NCI-H82 (cell line): Measurements from ENCODE around the gene PROCA1.
"Not testable (repeated sequence)": the region's sequence is repeated elsewhere in the genome, so short reads cannot be mapped to it uniquely, and the experiment has no call there.

Experiments
- DNase-seq: peaks from one replicate; lab custom pipeline; 2025; lab: John Stamatoyannopoulos, UW

Gene PROCA1

GRCh38 chr17:28725660-28726225 lies 14.1 kb upstream of the PROCA1 start:
- DNase-seq = peak; percentile 97

DNA sequence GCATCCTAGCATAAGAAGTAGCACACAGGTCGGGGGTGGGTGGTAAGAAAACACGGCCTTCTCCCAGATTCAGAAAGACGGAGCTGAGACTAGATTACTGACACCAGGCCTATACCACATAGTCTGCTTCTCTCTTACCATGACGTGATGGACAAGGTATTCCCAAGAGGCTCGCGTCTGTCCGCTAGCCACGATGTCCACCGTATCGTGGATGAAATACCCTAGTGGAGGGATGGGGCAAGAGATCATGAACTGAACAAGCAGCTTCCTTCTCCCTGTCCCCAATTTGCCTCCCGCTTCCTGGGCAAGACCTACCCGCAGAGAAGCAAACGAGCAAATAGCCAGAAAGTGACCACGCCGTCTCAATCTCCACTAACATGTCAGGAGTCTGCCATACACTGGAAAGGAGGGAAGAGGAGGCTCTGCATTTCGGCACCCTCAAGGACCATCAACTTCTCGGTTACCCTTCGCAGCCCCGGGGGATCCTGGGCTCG lies 13.5 kb upstream of the PROCA1 start:
- DNase-seq = peak; percentile 93

DNA sequence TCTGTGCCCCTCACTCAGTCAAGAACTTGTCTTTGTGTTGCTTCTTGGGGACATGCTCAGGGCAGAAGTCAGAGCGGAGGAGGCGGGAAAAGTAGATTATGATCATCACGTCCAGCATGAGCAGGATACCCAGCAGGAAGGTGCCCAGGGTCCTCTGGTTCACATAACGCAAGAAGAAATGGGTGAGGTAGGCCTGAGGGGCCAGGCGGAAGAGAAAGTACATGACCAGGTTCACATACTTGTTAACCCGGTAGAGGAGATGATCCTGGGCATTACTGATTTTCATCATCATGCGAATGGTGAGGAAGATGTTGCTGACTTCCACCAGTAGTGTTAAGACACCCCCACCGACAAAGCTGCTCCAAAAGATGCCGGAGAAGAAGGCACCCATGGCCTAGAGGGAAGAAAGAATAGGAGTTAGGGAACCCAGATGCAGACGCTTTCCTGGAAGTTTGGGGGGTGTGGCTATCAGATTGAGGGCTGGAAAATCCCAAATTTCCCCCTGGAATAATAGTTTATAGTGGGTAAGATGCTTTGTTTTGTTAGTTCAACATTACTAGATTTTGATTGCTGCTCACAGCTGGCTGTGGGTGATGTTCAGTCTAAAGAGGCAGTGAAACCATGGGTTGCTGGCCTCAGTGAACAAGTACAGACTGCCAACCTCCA lies 12.9 kb upstream of the PROCA1 start:
- peak; percentile 78 for DNase-seq

DNA sequence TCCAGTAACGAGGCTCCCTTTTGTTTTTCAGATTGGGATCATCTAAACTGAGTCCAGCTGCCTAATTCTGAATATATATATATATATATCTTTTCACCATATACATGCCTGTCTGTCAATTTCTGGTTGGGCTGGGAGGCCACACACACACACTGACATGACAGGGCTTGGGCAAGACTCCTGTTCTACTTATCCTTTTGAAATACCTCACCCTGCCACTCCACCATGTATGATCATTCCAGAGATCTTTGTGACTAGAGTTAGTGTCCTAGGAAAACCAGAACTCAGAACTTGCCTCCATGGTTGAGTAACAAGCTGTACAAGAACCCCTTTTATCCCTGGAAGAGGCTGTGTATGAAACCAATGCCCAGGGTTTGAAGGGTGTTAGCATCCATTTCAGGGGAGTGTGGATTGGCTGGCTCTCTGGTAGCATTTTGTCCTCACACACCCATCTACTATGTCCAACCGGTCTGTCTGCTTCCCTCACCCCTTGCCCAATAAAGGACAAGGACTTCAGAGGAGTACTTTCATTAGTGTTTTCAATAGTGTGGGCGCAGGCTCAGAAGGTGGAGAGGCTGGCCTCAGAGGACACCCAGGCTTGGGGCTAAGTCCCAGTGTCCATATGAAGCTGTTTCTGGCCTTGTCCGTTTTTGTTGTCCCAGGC lies 12.3 kb upstream of the PROCA1 start:
- not testable (repeated sequence) for DNase-seq

DNA sequence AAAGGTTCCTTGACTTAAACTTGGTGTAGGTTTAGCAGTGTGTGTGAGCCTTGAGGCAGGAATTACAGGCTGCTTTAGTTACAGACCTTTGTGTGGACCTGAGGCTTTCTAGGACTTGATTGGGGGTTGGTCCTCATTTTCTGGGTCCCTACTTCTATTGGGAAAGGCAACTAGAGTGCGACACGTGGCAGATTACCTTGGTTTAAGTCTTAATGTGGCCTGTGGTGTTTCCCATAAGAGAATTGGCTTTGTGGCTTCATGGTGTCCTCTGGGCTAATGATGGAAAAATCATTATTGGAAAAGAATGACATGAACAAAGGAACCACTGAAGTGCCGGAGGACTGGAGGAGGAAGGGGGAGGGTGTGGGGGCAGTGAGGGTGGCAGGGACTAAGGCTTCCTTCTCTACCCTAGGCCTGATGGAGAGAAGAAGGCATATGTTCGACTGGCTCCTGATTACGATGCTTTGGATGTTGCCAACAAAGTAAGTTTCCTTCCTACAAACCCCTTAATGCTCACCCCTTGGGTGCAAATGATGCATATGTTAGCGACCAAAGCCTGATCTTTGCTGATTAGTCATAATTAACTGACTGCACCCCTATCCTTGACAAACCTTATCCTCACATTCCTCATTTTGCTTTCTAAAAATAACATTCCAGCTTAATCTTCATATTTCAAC lies 11.6 kb upstream of the PROCA1 start:
- DNase-seq = peak; percentile 39

GRCh38 chr17:28722417-28723158 lies 10.9 kb upstream of the PROCA1 start:
- DNase-seq = no peak

DNA sequence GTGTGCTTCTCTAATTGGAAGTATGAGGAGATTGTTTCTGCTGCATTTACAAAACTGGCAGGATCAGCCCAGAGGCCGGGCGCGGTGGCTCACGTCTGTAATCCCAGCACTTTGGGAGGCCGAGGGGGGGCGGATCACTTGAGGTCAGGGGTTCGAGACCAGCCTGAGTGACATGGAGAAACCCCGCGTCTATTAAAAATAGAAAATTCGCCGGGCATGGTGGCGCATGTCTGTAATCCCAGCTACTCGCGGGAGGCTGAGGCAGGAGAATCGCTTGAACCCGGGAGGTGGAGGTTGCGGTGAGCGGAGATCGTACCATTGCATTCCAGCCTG lies 9.3 kb upstream of the PROCA1 start:
- DNase-seq = not testable (repeated sequence)

- DNase-seq = peak; percentile 57
Measured at GRCh38 chr17:28720247-28720996, 8.7 kb upstream of the PROCA1 start.

GRCh38 chr17:28719021-28719433 lies 7.3 kb upstream of the PROCA1 start:
- no peak for DNase-seq

DNA sequence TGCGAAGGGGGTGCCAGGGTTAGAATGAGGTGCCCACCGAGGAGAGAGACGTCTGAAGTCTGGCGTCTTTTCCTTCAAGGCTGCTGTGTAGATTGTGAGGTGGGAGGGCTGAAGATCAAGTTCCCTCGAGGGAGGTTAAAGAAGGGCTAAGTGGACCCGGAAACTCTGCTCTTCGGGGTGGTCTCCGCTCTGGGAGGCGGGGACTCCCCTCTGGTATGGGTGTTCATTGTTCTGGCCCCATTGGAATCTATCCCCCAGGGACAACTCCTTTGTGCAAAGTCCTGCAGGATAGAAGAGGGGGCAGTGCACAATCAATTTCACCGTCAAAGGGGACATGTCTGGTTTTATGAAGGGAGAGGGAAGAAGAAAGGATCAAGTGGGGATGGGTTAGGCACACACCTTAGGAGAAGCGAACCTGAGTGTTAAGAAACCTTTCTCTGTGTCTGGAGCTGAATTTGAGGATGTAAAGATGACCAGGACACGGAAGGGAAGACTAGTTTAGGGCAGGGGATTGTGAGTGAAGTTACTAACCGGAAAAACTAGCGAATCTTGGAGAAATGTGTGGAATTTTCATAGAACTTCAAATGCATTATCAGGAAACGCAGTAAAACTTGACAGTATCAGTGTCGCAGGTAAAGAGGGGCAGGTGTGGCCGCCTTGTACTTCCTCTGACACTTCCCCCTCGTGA lies 6.8 kb upstream of the PROCA1 start:
- peak; percentile 80 for DNase-seq

DNA sequence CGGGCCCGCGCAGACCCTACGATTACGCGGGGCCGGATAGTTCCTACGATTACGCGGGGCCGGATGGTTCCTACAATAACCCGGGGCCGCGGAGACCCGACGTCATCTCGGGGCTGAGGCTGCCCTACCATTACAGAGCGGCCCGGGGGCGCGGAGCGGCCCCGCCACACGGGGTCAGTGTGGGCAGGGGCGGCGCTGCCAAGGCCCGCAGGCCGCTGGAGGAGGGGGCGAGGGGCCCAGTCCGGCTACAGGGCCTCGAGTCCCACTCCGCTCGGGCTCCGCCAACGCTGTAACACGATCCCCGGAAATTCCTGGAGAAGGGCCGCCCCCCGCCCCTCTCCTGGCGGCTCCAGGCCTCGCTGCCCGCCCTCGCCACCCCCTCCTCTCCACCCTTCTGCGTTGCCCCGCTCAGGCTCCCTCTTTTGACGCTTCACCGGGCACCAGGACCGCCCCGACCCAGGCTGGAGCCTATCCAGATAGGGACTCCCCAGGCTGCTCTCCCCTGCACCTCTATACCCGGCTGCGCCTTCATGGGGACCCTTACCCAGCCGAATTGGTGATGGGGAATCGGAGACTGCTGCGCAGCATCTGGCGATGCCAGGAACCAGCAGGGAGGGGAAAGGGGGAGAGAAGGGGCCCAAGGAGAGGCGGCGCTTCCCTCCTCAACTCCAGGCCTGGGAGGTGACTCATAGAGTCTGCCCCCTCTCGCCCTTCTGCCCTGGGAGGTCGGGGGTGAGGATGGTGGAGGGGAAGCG lies 6.1 kb upstream of the PROCA1 start, which contains the start of gene RAB34:
RAB34 (minus strand) TSS at position 291 of the 755 bp plus-strand sequence. CDS start 602 bp downstream, outside the sequence.
- DNase-seq = peak; percentile 93

DNA sequence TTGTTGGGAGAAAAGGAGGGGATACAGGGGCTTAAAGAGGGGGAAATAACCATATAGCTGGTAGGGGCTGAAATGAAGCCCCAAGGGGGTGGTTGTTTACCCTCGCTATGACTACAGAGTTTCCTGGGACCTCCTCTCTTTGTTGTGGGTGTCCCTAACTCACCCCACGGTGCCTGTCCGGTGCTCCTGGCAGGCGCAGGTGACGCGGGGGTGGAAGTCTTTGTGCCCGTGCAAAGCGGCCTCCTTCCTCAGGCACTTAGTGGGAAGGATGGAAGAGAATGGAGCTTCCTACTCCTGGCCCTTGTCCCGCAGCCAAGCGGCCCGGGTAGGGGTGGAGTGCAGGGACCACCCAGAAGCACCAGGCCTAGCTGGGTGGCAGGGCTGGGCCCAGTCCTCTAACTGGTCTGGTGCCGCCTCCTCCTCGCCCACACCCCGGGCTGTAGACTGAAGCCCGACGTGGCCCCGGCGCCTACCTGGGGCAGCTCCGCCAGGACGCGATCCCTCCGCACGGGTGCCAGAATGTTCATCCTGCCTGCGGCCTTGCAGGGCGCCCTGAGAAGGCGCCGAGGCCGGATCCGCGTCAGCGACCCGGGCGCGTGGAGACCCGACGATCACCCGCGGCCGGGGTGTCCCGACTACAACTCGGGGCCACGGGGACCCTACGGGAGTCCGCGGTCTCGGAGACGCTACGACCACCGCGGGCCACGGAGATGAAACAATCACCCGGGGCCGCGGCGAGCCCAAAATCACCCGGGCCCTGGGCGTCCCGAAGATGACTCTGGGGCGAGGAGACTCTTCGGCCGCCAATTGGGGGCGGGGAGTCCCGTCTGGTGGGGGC lies 5.3 kb upstream of the PROCA1 start:
- DNase-seq = peak; percentile 46

GRCh38 chr17:28715217-28715616 lies 3.5 kb upstream of the PROCA1 start:
- DNase-seq = no peak

GRCh38 chr17:28714281-28714680 lies 2.6 kb upstream of the PROCA1 start:
- DNase-seq = no peak

DNA sequence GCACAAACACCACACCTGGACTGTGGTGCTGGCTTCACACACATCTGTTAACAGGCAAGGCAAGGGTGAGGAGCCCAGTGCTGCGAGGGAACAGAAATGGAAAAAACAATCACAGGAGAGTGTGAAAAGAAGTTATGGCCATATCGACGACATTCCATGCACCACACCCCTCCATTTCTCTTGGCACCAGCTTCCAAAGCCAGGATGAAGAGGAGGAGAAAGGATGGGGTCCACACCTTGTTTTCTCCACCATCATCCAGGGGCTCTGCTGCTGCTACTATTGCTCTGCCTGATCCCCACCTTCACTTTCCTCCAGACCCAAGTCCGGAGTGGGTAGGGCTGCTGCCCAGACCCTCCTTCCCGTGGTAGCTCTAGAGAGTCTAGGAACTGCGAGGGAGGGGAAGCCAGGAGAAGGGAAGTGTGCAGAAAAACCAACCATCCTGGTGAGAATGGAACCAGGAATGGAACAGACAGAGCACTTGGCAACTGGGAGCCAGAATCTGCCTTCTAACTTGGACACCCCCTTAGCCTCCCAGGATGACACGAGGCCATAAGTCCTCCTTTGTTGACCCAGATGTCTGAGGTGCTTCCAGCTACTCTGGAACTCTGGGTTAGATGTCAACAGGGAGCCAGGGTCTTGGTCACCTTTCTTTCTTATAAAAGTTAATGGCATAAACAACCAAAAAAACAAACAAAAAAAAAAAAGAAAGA lies 1.2 kb upstream of the PROCA1 start:
- DNase-seq = no peak

GRCh38 chr17:28712032-28712704 lies 480 bp upstream of the PROCA1 start:
- DNase-seq = peak; percentile 89

DNA sequence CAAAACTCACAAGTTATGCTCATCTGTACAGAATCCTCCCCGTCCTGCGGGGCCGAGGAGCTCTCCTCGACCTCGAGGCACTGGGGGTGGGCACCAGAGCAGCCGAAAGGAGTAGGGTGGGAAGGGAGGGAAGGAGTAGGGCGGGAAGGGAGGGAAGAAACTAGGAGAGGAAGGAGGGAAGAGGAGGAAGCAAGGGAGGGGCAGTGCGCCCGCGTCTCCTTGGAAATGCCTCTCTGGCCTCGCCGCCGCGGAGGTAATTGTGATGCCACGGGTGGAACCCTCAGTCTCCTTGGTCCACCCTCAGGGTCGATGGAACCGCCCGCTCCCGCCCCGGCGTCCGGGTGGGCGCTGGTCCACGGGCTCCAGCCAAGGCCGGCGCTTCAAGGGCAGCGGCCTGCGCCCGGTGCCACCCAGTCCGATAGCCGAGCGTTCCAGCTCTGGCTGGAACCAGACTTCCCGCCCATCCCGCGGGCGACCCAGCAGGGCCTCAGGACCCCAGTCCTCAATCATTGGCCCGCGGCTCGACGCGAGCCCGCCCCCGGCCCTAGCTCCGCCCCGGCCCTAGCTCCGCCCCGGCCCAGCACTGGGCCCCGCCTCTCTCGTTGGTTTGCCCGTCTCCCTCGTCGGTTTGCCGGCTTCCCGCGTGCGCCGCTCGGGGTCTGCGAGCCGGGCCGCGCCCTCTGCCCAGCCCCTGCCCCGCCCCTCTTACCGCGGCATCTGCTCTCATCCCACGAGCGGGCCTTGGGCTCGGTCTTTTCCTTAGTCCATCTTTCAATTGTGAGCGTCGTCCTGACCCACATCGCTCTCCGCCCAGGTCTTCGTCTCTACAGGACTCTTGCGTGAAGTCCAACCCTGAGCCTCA lies 596 bp downstream of the PROCA1 start:
- DNase-seq = peak; percentile 99
